Measurements from ENCODE around the gene KLHL2.

Gene KLHL2

GRCh38 chr4:165289423-165289785, 82.0 kb downstream of the KLHL2 start:
- DNase-seq (ENCODE audit: low read depth in 2 of 2), result no peak

GRCh38 chr4:165293061-165293460, 85.7 kb downstream of the KLHL2 start:
- DNase-seq (ENCODE audit: low read depth in 2 of 2), result no peak

- DNase-seq (ENCODE audit: low read depth in 2 of 2), result no peak
Measured at GRCh38 chr4:165293927-165294649, 86.7 kb downstream of the KLHL2 start.

GRCh38 chr4:165294907-165295306, 87.5 kb downstream of the KLHL2 start:
- DNase-seq (ENCODE audit: low read depth in 2 of 2), result no peak

GRCh38 chr4:165297626-165298025, 90.3 kb downstream of the KLHL2 start:
- no peak for DNase-seq (ENCODE audit: low read depth in 2 of 2)

- no peak for DNase-seq (ENCODE audit: low read depth in 2 of 2)
Measured at GRCh38 chr4:165299399-165300060, 92.2 kb downstream of the KLHL2 start.

GRCh38 chr4:165301833-165302232, 94.5 kb downstream of the KLHL2 start:
- DNase-seq (ENCODE audit: low read depth in 2 of 2), result no peak

GRCh38 chr4:165302658-165303057, 95.3 kb downstream of the KLHL2 start:
- no peak for DNase-seq (ENCODE audit: low read depth in 2 of 2)

- DNase-seq (ENCODE audit: low read depth in 2 of 2), result no peak
Measured at GRCh38 chr4:165308166-165308565, 100.8 kb downstream of the KLHL2 start.

GRCh38 chr4:165308606-165309005, 101.2 kb downstream of the KLHL2 start:
- DNase-seq (ENCODE audit: low read depth in 2 of 2), result no peak

GRCh38 chr4:165309456-165309855, 102.1 kb downstream of the KLHL2 start:
- no peak for DNase-seq (ENCODE audit: low read depth in 2 of 2)

GRCh38 chr4:165312506-165312905, 105.1 kb downstream of the KLHL2 start:
- DNase-seq (ENCODE audit: low read depth in 2 of 2), result no peak

GRCh38 chr4:165319030-165319429, 111.7 kb downstream of the KLHL2 start:
- DNase-seq (ENCODE audit: low read depth in 2 of 2), result no peak

GRCh38 chr4:165319509-165319908, 112.1 kb downstream of the KLHL2 start:
- no peak for DNase-seq (ENCODE audit: low read depth in 2 of 2)

- DNase-seq (ENCODE audit: low read depth in 2 of 2), result no peak
Measured at GRCh38 chr4:165324236-165324917, 117.0 kb downstream of the KLHL2 start.

- DNase-seq (ENCODE audit: low read depth in 2 of 2), result no peak
Measured at GRCh38 chr4:165324918-165325304, 117.5 kb downstream of the KLHL2 start.

- no peak for DNase-seq (ENCODE audit: low read depth in 2 of 2)
Measured at GRCh38 chr4:165325732-165326512, 118.6 kb downstream of the KLHL2 start.

- DNase-seq (ENCODE audit: low read depth in 2 of 2), result no peak
Measured at GRCh38 chr4:165326831-165327210, 119.5 kb downstream of the KLHL2 start.

- peak; percentile 94 to 98 for DNase-seq (ENCODE audit: low read depth in 2 of 2)
Measured at GRCh38 chr4:165327211-165328100, 120.1 kb downstream of the KLHL2 start, which contains the start of gene MSMO1. MSMO1 (plus strand) TSS chr4:165327669; CDS start chr4:165333371, 5,702 bp downstream.

GRCh38 chr4:165328101-165328425, 120.7 kb downstream of the KLHL2 start:
- DNase-seq (ENCODE audit: low read depth in 2 of 2), result no peak

- DNase-seq (ENCODE audit: low read depth in 2 of 2), result no peak
Measured at GRCh38 chr4:165328708-165329107, 121.3 kb downstream of the KLHL2 start.

Measured in stimulated activated CD4-positive, alpha-beta T cell treated with anti-CD3 and anti-CD28 coated beads, Interleukin-12 subunit alpha, Interleukin-12 subunit beta, amount 100 ng/mL, for 24 hours (primary cell).